H9 (cell line): ENCODE results near the gene P2RX6. TPM values are rescaled to one million over a fixed set of nuclear protein-coding genes. Genes with fewer than 3 reads are reported as not detected.

Experiments
- DNase-seq: peaks from one replicate; pipeline ENCODE4 v3.0.0-alpha.2; 2017
- H2AFZ ChIP-seq: one replicate; pipeline ENCODE4 v1.6.1; 2013; ENCODE audit warnings: mild to moderate bottlenecking, low read length, control low read depth, moderate library complexity
- H2AK5ac ChIP-seq: 2 replicates; pipeline ENCODE4 v1.6.1; 2013; ENCODE audit warnings: low read length, control low read depth, mixed read lengths; ENCODE audit not compliant: insufficient read length
- H2BK120ac ChIP-seq: one replicate; pipeline ENCODE4 v1.6.1; 2013; ENCODE audit warnings: low read depth, mild to moderate bottlenecking, low read length, control low read depth, inconsistent platforms; ENCODE audit not compliant: poor library complexity, severe bottlenecking
- H2BK12ac ChIP-seq: 2 replicates; pipeline ENCODE4 v1.6.1; 2013; ENCODE audit warnings: low read length, control low read depth, mixed read lengths, low read depth; ENCODE audit not compliant: insufficient read length
- H2BK15ac ChIP-seq: 2 replicates; pipeline ENCODE4 v1.6.1; 2013; ENCODE audit warnings: low read depth, low read length, control low read depth
- H2BK20ac ChIP-seq: one replicate; pipeline ENCODE4 v1.6.1; 2013; ENCODE audit warnings: low read depth, mild to moderate bottlenecking, low read length, control low read depth, inconsistent platforms; ENCODE audit not compliant: poor library complexity, severe bottlenecking
- H2BK5ac ChIP-seq: 2 replicates; pipeline ENCODE4 v1.6.1; 2013; ENCODE audit warnings: low read length, control low read depth, mixed read lengths; ENCODE audit not compliant: insufficient read length
- H3K14ac ChIP-seq: 2 replicates; pipeline ENCODE4 v1.6.1; 2013; ENCODE audit warnings: low read length, control low read depth; ENCODE audit not compliant: insufficient read depth
- H3K18ac ChIP-seq: 2 replicates; pipeline ENCODE4 v1.6.1; 2013; ENCODE audit warnings: low read depth, mild to moderate bottlenecking, mixed read lengths, low read length, control low read depth; ENCODE audit not compliant: insufficient read length
- H3K23ac ChIP-seq: 2 replicates; pipeline ENCODE4 v1.6.1; 2013; ENCODE audit warnings: low read length, control low read depth, mixed read lengths, low read depth; ENCODE audit not compliant: insufficient read length
- H3K23me2 ChIP-seq: 2 replicates; pipeline ENCODE4 v1.6.1; 2013; ENCODE audit warnings: low read depth, mild to moderate bottlenecking, mixed read lengths, low read length, control low read depth; ENCODE audit not compliant: insufficient read length, poor library complexity, severe bottlenecking
- H3K27ac ChIP-seq: 2 replicates; pipeline ENCODE4 v1.5.1; 2013; ENCODE audit warnings: low read length, control low read depth, mixed read lengths, low read depth; ENCODE audit not compliant: insufficient read length
- H3K27me3 ChIP-seq: 2 replicates; pipeline ENCODE4 v1.6.1; 2013; ENCODE audit warnings: low read length, control low read depth, inconsistent platforms; ENCODE audit not compliant: insufficient read depth
- H3K4ac ChIP-seq: 2 replicates; pipeline ENCODE4 v1.6.1; 2013; ENCODE audit warnings: low read depth, mild to moderate bottlenecking, control low read depth, inconsistent platforms, low read length, moderate library complexity
- H3K4me1 ChIP-seq: 2 replicates; pipeline ENCODE4 v1.6.1; 2013; ENCODE audit warnings: low read length, control low read depth, inconsistent platforms; ENCODE audit not compliant: insufficient read depth
- H3K4me2 ChIP-seq: 2 replicates; pipeline ENCODE4 v1.6.1; 2013; ENCODE audit warnings: low read length, control low read depth, mixed read lengths; ENCODE audit not compliant: insufficient read length, insufficient read depth
- H3K56ac ChIP-seq: 2 replicates; pipeline ENCODE4 v1.6.1; 2013; ENCODE audit warnings: low read depth, mild to moderate bottlenecking, mixed read lengths, low read length, control low read depth; ENCODE audit not compliant: insufficient read length
- H3K79me1 ChIP-seq: 2 replicates; pipeline ENCODE4 v1.6.1; 2013; ENCODE audit warnings: low read depth, mild to moderate bottlenecking, moderate library complexity, low read length, control low read depth, inconsistent platforms; ENCODE audit not compliant: insufficient read depth, poor library complexity, severe bottlenecking
- H3K79me2 ChIP-seq: 2 replicates; pipeline ENCODE4 v1.6.1; 2013; ENCODE audit warnings: low read length, control low read depth, inconsistent platforms; ENCODE audit not compliant: insufficient read depth
- H3K9ac ChIP-seq: 2 replicates; pipeline ENCODE4 v1.6.1; 2013; ENCODE audit warnings: low read length, control low read depth, mixed read lengths; ENCODE audit not compliant: insufficient read length; ENCODE audit errors: extremely low read depth
- H3K9me3 ChIP-seq: one replicate; pipeline ENCODE4 v1.6.1; 2013; ENCODE audit warnings: low read depth, low read length, inconsistent platforms; ENCODE audit not compliant: control insufficient read depth
- H3T11ph ChIP-seq: one replicate; pipeline ENCODE4 v1.6.1; 2013; ENCODE audit warnings: mild to moderate bottlenecking, low read length, control low read depth, inconsistent platforms
- H4K20me1 ChIP-seq: one replicate; pipeline ENCODE4 v1.6.1; 2013; ENCODE audit not compliant: control insufficient read depth, insufficient read length, insufficient read depth
- H4K5ac ChIP-seq: 2 replicates; pipeline ENCODE4 v1.6.1; 2013; ENCODE audit warnings: low read depth, mild to moderate bottlenecking, mixed read lengths, low read length, control low read depth; ENCODE audit not compliant: insufficient read length
- H4K8ac ChIP-seq: replicated peaks from 2 replicates; pipeline ENCODE4 v1.6.1; 2013; ENCODE audit warnings: low read length, control low read depth, mixed read lengths, low read depth; ENCODE audit not compliant: insufficient read length
- H4K91ac ChIP-seq: 2 replicates; pipeline ENCODE4 v1.6.1; 2013; ENCODE audit warnings: low read depth, mild to moderate bottlenecking, moderate library complexity, mixed read lengths, low read length, control low read depth; ENCODE audit not compliant: insufficient read length
- H3K27ac Mint-ChIP-seq, 3 experiments: 2 replicates in 2 of 3; 3 replicates in 1 of 3; pipeline ENCODE4 v1.8.0; 2020 to 2021; ENCODE audit warnings: mixed read lengths in 3 of 3, mild to moderate bottlenecking in 1 of 3, moderate library complexity in 1 of 3
- H3K27me3 Mint-ChIP-seq: 2 replicates; pipeline ENCODE4 v1.8.0; 2021; ENCODE audit warnings: low read depth, mild to moderate bottlenecking, moderate library complexity, mixed read lengths
- H3K36me3 Mint-ChIP-seq, 3 experiments: 2 replicates in 2 of 3; 3 replicates in 1 of 3; pipeline ENCODE4 v1.8.0; 2020 to 2021; ENCODE audit warnings: low read depth in 3 of 3, mixed read lengths in 3 of 3; ENCODE audit not compliant: insufficient read depth in 1 of 3
- H3K4me1 Mint-ChIP-seq, 2 experiments: 2 replicates each; pipeline ENCODE4 v1.8.0; 2020; ENCODE audit warnings: mixed read lengths in 2 of 2
- H3K4me3 Mint-ChIP-seq, 2 experiments: 2 replicates in 1 of 2; 3 replicates in 1 of 2; pipeline ENCODE4 v1.8.0; 2020 to 2021; ENCODE audit warnings: mild to moderate bottlenecking in 2 of 2, mixed read lengths in 2 of 2, moderate library complexity in 1 of 2
- H3K9me3 Mint-ChIP-seq, 2 experiments: 2 replicates in 1 of 2; 3 replicates in 1 of 2; pipeline ENCODE4 v1.8.0; 2020; ENCODE audit warnings: mild to moderate bottlenecking in 2 of 2, mixed read lengths in 2 of 2, moderate library complexity in 1 of 2
- WGBS: extraction: QIAGEN DNeasy Blood & Tissue Kit; methylation state at CpG from one replicate; pipeline ENCODE4 v1.1.7; 2013; ENCODE audit warnings: missing lambda C conversion rate, low lambda C conversion rate, mixed read lengths; ENCODE audit not compliant: insufficient read length; ENCODE audit errors: extremely low coverage; 5-methylcytosine and 5-hydroxymethylcytosine counted together
- total RNA-seq: library from RNA; stranded (reverse); gene quantifications from 2 replicates; pipeline ENCODE4 v1.2.1, GENCODE V29; 2021
- TF ChIP-seq, protein P1 (sequence below): fragments of 200-600 bp; sonication (generic); conservative IDR thresholded peaks from 3 replicates; pipeline ENCODE4 v1.8.0; 2021; ENCODE audit warnings: antibody characterized with exemption, mild to moderate bottlenecking

P2RX6 gene
- total RNA-seq, 1 experiment from 2014 or later: not detected

DNA sequence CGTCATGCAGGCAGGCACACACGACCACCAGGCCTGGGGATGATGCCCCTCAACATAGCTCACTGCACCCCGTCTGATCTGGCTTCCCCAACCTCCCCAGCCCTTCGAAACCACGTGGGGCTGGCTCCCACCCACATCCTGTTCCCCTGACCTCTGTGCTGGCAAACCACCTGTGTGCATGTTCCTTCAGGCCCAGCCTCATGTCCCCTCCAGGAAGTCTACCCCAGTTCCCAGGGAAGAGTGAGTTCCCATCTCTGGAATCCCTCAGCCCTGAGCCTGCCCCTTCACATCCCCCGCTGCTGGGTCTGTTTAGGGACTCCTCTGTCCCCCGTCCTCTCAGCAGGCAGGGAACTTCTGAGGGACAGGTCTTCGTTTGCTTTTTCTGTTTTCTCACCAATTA, 10.3 kb downstream of the P2RX6 start:
- Histone ChIP-seq H3K4me2 (no peak overlapping the region), H3T11ph (no peak overlapping the region), H3K79me2 (no peaks in the 10 kb centered on the region), H2BK15ac (no peak overlapping the region), H2BK20ac (no peak overlapping the region), H4K8ac (no peak overlapping the region), H3K4me1 (no peaks in the 10 kb centered on the region; the same call in 1 of the 2 replicates), H3K23ac (no peak overlapping the region), H3K27ac (no peak overlapping the region), H2BK120ac (no peak overlapping the region), H3K9ac (no peak overlapping the region), H3K23me2 (no peaks in the 10 kb centered on the region), H3K4ac (no peak overlapping the region), H4K20me1 (no peaks in the 10 kb centered on the region), H3K27me3 (no peaks in the 10 kb centered on the region), H3K9me3 (no peaks in the 10 kb centered on the region), H3K79me1 (no peaks in the 10 kb centered on the region), H3K18ac (no peak overlapping the region), H3K56ac (no peak overlapping the region), H4K5ac (no peak overlapping the region), H2AK5ac (no peak overlapping the region), H2AFZ (no peak overlapping the region), H3K14ac (no peak overlapping the region), H2BK12ac (no peak overlapping the region), H2BK5ac (no peak overlapping the region), H4K91ac (no peak overlapping the region)
- Mint-ChIP-seq H3K9me3 (peaks cover under 1% of the 10 kb centered on the region in 2 experiments; a peak in 3 of 5 replicates), H3K36me3 (no peaks in the 10 kb centered on the region), H3K4me1 (peaks cover 10 to 18% of the 10 kb centered on the region in 2 experiments), H3K27ac (no peak overlapping the region; a peak in 1 of 7 replicates), H3K4me3 (no peak overlapping the region; a peak in 1 of 5 replicates), H3K27me3 (peaks cover 11% of the 10 kb centered on the region)
- DNase-seq: no peak
- TF ChIP-seq, protein P1, sequence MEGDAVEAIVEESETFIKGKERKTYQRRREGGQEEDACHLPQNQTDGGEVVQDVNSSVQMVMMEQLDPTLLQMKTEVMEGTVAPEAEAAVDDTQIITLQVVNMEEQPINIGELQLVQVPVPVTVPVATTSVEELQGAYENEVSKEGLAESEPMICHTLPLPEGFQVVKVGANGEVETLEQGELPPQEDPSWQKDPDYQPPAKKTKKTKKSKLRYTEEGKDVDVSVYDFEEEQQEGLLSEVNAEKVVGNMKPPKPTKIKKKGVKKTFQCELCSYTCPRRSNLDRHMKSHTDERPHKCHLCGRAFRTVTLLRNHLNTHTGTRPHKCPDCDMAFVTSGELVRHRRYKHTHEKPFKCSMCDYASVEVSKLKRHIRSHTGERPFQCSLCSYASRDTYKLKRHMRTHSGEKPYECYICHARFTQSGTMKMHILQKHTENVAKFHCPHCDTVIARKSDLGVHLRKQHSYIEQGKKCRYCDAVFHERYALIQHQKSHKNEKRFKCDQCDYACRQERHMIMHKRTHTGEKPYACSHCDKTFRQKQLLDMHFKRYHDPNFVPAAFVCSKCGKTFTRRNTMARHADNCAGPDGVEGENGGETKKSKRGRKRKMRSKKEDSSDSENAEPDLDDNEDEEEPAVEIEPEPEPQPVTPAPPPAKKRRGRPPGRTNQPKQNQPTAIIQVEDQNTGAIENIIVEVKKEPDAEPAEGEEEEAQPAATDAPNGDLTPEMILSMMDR: no peak
- no CpG with 5 or more reads among the region's 8 CpGs for WGBS
